SK-N-SH (cell line): ENCODE results near the gene HIPK3. TPM values are rescaled to one million over a fixed set of nuclear protein-coding genes. Genes with fewer than 3 reads are reported as not detected.
A peak's percentile ranks its signal among the peaks of the same experiment; 100 is the strongest.

ENCODE experiments used
- CTCF ChIA-PET: fragments of 300-600, 350-600 bp; formaldehyde crosslinking; extraction: SDS; loops from one replicate; lab custom pipeline; 2021; lab: Yijun Ruan, JAX
- POLR2A ChIA-PET: fragments of 350-600 bp; sonication (Branson Sonifier 250); formaldehyde crosslinking; extraction: SDS; loops from one replicate; lab custom pipeline; 2020; ENCODE audit warnings: antibody characterized with exemption, inconsistent platforms; lab: Yijun Ruan, JAX
- DNase-seq: peaks from one replicate; pipeline ENCODE4 v3.0.0; 2012
- H2AFZ ChIP-seq: fragments of 200-600 bp; sonication (generic); 2 replicates; pipeline ENCODE4 v1.8.1; 2016; ENCODE audit warnings: antibody characterized with exemption, mild to moderate bottlenecking, low read depth
- H3F3A ChIP-seq: fragments of 200-600 bp; sonication (generic); replicated peaks from 2 replicates; pipeline ENCODE3; 2016; ENCODE audit warnings: antibody characterized with exemption, mild to moderate bottlenecking; ENCODE audit not compliant: insufficient read depth
- H3K27ac ChIP-seq, 2 experiments: fragments of 200-500 bp in 1 of 2; fragments of 200-600 bp in 1 of 2; sonication (Bioruptor generic) in 1 of 2; sonication (generic), shearing (Covaris generic) in 1 of 2; 2 replicates each; pipeline versions ENCODE4 v1.5.1 to v1.6.1; 2014 to 2016; ENCODE audit warnings: low read depth in 2 of 2, inconsistent platforms in 1 of 2, low read length in 1 of 2, mild to moderate bottlenecking in 1 of 2, mixed read lengths in 1 of 2
- H3K27me3 ChIP-seq: fragments of 200-600 bp; sonication (generic), shearing (Covaris generic); 2 replicates; pipeline ENCODE4 v1.6.1; 2016; ENCODE audit warnings: mixed run types; ENCODE audit not compliant: insufficient read depth
- H3K36me3 ChIP-seq, 2 experiments: fragments of 200-500 bp in 1 of 2; fragments of 200-600 bp in 1 of 2; sonication (Bioruptor generic) in 1 of 2; sonication (generic) in 1 of 2; replicated peaks in 1 of 2; 2 replicates each; pipeline versions ENCODE3 to v1.5.1; 2014 to 2016; ENCODE audit warnings: low read length in 1 of 2, mild to moderate bottlenecking in 1 of 2; ENCODE audit not compliant: insufficient read depth in 2 of 2, control insufficient read depth in 1 of 2
- H3K4me1 ChIP-seq, 2 experiments: fragments of 200-500 bp in 1 of 2; fragments of 200-600 bp in 1 of 2; sonication (Bioruptor generic) in 1 of 2; sonication (generic), shearing (Covaris generic) in 1 of 2; 2 replicates each; pipeline versions ENCODE4 v1.5.1 to v1.6.1; 2014 to 2016; ENCODE audit warnings: low read depth in 1 of 2, low read length in 1 of 2, mixed run types in 1 of 2; ENCODE audit not compliant: insufficient read depth in 2 of 2, control insufficient read depth in 1 of 2
- H3K4me2 ChIP-seq: fragments of 200-600 bp; sonication (generic), shearing (Covaris generic); 2 replicates; pipeline ENCODE4 v1.6.1; 2017; ENCODE audit warnings: mixed run types
- H3K4me3 ChIP-seq, 2 experiments: fragments of 200-500 bp in 1 of 2; fragments of 200-600 bp in 1 of 2; sonication (Bioruptor generic) in 1 of 2; sonication (generic), shearing (Covaris generic) in 1 of 2; 2 replicates each; pipeline versions ENCODE4 v1.5.1 to v1.8.1; 2014 to 2016; ENCODE audit warnings: low read depth in 2 of 2, inconsistent platforms in 1 of 2, low read length in 1 of 2, mild to moderate bottlenecking in 1 of 2, mixed read lengths in 1 of 2, moderate library complexity in 1 of 2
- H3K79me2 ChIP-seq: fragments of 200-600 bp; sonication (generic); 2 replicates; pipeline ENCODE4 v1.8.1; 2017; ENCODE audit warnings: mild to moderate bottlenecking; ENCODE audit not compliant: insufficient read depth
- H3K9ac ChIP-seq: fragments of 200-600 bp; sonication (generic); 2 replicates; pipeline ENCODE4 v1.6.1; 2017; ENCODE audit warnings: mixed run types
- H3K9me2 ChIP-seq: fragments of 200-600 bp; sonication (generic); 2 replicates; pipeline ENCODE4 v1.6.1; 2017; ENCODE audit warnings: mixed run types
- H3K9me3 ChIP-seq: fragments of 200-600 bp; sonication (generic); 2 replicates; pipeline ENCODE4 v1.6.1; 2017; ENCODE audit warnings: mixed run types, mild to moderate bottlenecking, moderate library complexity
- H4K20me1 ChIP-seq: fragments of 200-600 bp; sonication (generic); 2 replicates; pipeline ENCODE4 v1.6.1; 2017; ENCODE audit warnings: mild to moderate bottlenecking, mixed run types; ENCODE audit not compliant: insufficient read depth
- CTCF ChIP-seq: fragments of 200-600 bp; sonication (generic); IDR thresholded peaks from 2 replicates; pipeline ENCODE4 v1.6.1; 2017; ENCODE audit warnings: antibody characterized with exemption, mild to moderate bottlenecking, moderate library complexity
- MAX ChIP-seq: IDR thresholded peaks from 2 replicates; pipeline ENCODE4 v1.4.0; 2012; ENCODE audit warnings: low read depth
- MXI1 ChIP-seq: IDR thresholded peaks from 2 replicates; pipeline ENCODE4 v1.6.1; 2012; ENCODE audit warnings: mild to moderate bottlenecking, low read depth, low read length, improper control_type of control experiment
- NRF1 ChIP-seq: IDR thresholded peaks from 2 replicates; pipeline ENCODE4 v1.6.1; 2012; ENCODE audit warnings: low read depth, mild to moderate bottlenecking, low read length
- RAD21 ChIP-seq: IDR thresholded peaks from 2 replicates; pipeline ENCODE4 v1.6.1; 2012; ENCODE audit warnings: mild to moderate bottlenecking, low read length
- RCOR1 ChIP-seq: fragments of 150-350 bp; IDR thresholded peaks from 2 replicates; pipeline ENCODE4 v1.6.1; 2017; ENCODE audit warnings: antibody characterized with exemption, low read length
- REST ChIP-seq: IDR thresholded peaks from 2 replicates; pipeline ENCODE4 v1.6.1; 2012; ENCODE audit warnings: mild to moderate bottlenecking, low read depth, low read length, moderate library complexity
- RXRA ChIP-seq: IDR thresholded peaks from 2 replicates; pipeline ENCODE4 v1.4.0; 2012; ENCODE audit warnings: low read depth, mild to moderate bottlenecking, borderline replicate concordance
- SIN3A ChIP-seq: IDR thresholded peaks from 2 replicates; pipeline ENCODE4 v1.6.1; 2012; ENCODE audit warnings: low read depth, mild to moderate bottlenecking, low read length, moderate library complexity, borderline replicate concordance
- TCF12 ChIP-seq: IDR thresholded peaks from 2 replicates; pipeline ENCODE4 v1.4.0; 2012
- TEAD4 ChIP-seq: IDR thresholded peaks from 2 replicates; pipeline ENCODE4 v1.4.0; 2012; ENCODE audit warnings: mild to moderate bottlenecking, borderline replicate concordance; ENCODE audit not compliant: insufficient read depth
- YY1 ChIP-seq: IDR thresholded peaks from 2 replicates; pipeline ENCODE4 v1.4.0; 2012; ENCODE audit warnings: low read depth, mild to moderate bottlenecking
- WGBS: methylation state at CpG from one replicate; pipeline ENCODE4 v1.1.6; 2017; ENCODE audit warnings: low lambda C conversion rate; 5-methylcytosine and 5-hydroxymethylcytosine counted together
- polyA plus RNA-seq, 3 experiments: library from polyadenylated mRNA; depleted of rRNA; stranded (reverse); fragments of >200 nt; gene quantifications; 2 replicates each; pipeline ENCODE4 v1.2.3, GENCODE V29; 2012

The HIPK3 gene
- polyA plus RNA-seq, 1 of the 3 experiments (the other 2 are of a cell fraction): 5.2 TPM

GRCh38 chr11:33344611-33345010 is 87.4 kb downstream of the HIPK3 start:
- H3K36me3 ChIP-seq: peaks cover 37 to 73% of the 10 kb centered on the region in 2 experiments
- TF ChIP-seq TEAD4 (no peak), SIN3A (no peak), MAX (no peak), NRF1 (no peak), TCF12 (no peak), CTCF (0 out of 2 replicates have a peak, but pooled peaks have one; percentile 17), RAD21 (peak; percentile 28; the same call in 1 of the 2 replicates), YY1 (no peak), REST (no peak), RXRA (no peak), MXI1 (no peak), RCOR1 (no peak)
- POLR2A ChIA-PET: no interaction called here

More at GRCh38 chr11:33344611-33345010, 87.4 kb downstream of the HIPK3 start:
- Histone ChIP-seq H3K79me2 (no peaks in the 10 kb centered on the region; the same call in 1 of the 2 replicates), H3K27me3 (no peaks in the 10 kb centered on the region), H2AFZ (no peak overlapping the region), H3K27ac (no peak overlapping the region), H3K4me3 (no peak overlapping the region), H3K9me3 (no peaks in the 10 kb centered on the region), H3F3A (peaks cover 13% of the 10 kb centered on the region), H4K20me1 (no peaks in the 10 kb centered on the region), H3K9ac (no peak overlapping the region), H3K9me2 (no peaks in the 10 kb centered on the region), H3K4me2 (no peak overlapping the region), H3K4me1 (no peaks in the 10 kb centered on the region; a peak in 1 of 4 replicates)
- no peak for DNase-seq
- CTCF ChIA-PET: interaction anchor here (0.6 to 2.3 kb wide), 13 partner anchors 9 to 450 kb away, joined by 3 to 11 read pairs (median 3); no protein-coding TSS in a partner anchor
- WGBS: 92% methylated on average over 2 of the region's 2 CpGs
